HEK293 (cell line): Measurements from ENCODE around the gene PTCHD4.

Experiments used
- CTCF ChIA-PET: fragments of 350-600 bp; formaldehyde crosslinking; extraction: SDS; loops from one replicate; lab custom pipeline; 2021; ENCODE audit warnings: antibody characterized with exemption; lab: Yijun Ruan, JAX
- POLR2A ChIA-PET: fragments of 300-600 bp; formaldehyde crosslinking; extraction: SDS; loops from one replicate; lab custom pipeline; 2020; ENCODE audit warnings: antibody characterized with exemption, inconsistent platforms; lab: Yijun Ruan, JAX
- H3K27ac ChIP-seq: fragments of 200-500 bp; sonication (Bioruptor generic); 2 replicates; pipeline ENCODE4 v1.5.1; 2014; ENCODE audit warnings: low read depth, low read length, control low read depth, inconsistent platforms; ENCODE audit errors: extremely low read depth
- H3K36me3 ChIP-seq, 2 experiments: fragments of 200-500 bp in 1 of 2; sonication (Bioruptor generic) in 1 of 2; 1 replicate in 1 of 2; 2 replicates in 1 of 2; pipeline ENCODE4 v1.5.1; 2014 to 2017; ENCODE audit warnings: inconsistent platforms in 2 of 2, low read length in 2 of 2; ENCODE audit not compliant: control insufficient read depth in 2 of 2, insufficient read depth in 1 of 2
- H3K4me1 ChIP-seq: fragments of 200-500 bp; sonication (Bioruptor generic); 2 replicates; pipeline ENCODE4 v1.5.1; 2014; ENCODE audit warnings: mild to moderate bottlenecking, low read length, inconsistent platforms; ENCODE audit not compliant: control insufficient read depth, insufficient read depth
- H3K4me3 ChIP-seq: 2 replicates; pipeline ENCODE4 v1.5.1; 2011; ENCODE audit warnings: low read depth, mild to moderate bottlenecking, control low read depth, low read length, moderate library complexity
- H3K9me3 ChIP-seq: fragments of 200-500 bp; sonication (Bioruptor generic); 2 replicates; pipeline ENCODE4 v1.5.1; 2014; ENCODE audit warnings: low read depth, low read length, inconsistent platforms; ENCODE audit not compliant: control insufficient read depth, insufficient read depth
- HIC1 ChIP-seq: fragments of 450-650 bp; formaldehyde crosslinking; IDR thresholded peaks from 2 replicates; pipeline ENCODE4 v1.5.1; 2016; ENCODE audit warnings: missing biosample characterization, missing genetic modification characterization
- ZBTB20 ChIP-seq: fragments of 450-650 bp; formaldehyde crosslinking; IDR thresholded peaks from 2 replicates; pipeline ENCODE4 v1.5.1; 2016; ENCODE audit warnings: missing biosample characterization, missing genetic modification characterization

PTCHD4 gene

DNA sequence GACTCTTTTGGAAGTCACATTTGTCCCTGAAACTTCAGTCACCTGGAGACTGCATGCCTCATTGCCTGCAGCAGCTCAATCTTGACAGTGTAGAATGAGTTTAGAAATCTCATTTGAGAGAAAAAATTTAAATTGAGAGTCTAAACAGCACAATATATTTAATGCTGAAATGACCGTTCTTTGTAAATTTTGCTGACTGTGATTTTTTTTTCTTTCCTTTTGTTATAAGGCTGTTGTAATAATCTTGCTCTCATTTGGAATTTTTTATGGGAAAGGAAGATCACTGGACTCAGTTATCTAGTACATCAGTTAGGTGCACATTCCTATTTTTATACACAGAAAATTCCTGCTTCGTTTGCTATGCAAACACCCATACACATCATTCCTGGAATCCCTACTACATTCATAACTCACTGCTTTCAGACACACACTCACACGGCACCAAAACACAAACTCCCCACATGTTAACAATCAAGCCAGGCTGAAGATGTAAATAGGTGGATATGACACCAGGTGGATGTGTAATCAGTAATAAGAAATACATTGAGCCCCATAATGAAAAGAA, 43.8 kb downstream of the PTCHD4 start (continued):
- no peak for TF ChIP-seq HIC1 (tag by site-specific recombination)

GRCh38 chr6:48061265-48061990, 49.6 kb downstream of the PTCHD4 start:
- H3K36me3 ChIP-seq: peaks cover 0 to 10% of the 10 kb centered on the region in 2 experiments; a peak in 1 of 3 replicates
- no peaks in the 10 kb centered on the region for H3K9me3 ChIP-seq
- H3K4me3 ChIP-seq: no peak overlapping the region
- ChIA-PET CTCF (no interaction called here), POLR2A (no interaction called here)
- TF ChIP-seq ZBTB20 (tag by site-specific recombination): no peak
- no peak overlapping the region for H3K27ac ChIP-seq
- H3K4me1 ChIP-seq: no peaks in the 10 kb centered on the region
